Neuronal stem cell (in vitro differentiated cells): ENCODE measurements around the gene HDGF. TPM values are rescaled to one million over a fixed set of nuclear protein-coding genes. Genes with fewer than 3 reads are reported as not detected.

ENCODE experiments used
- DNase-seq: peaks from one replicate; pipeline ENCODE4 v3.0.0-alpha.2; 2013; ENCODE audit warnings: low spot score
- H2AFZ ChIP-seq: one replicate; pipeline ENCODE4 v1.6.1; 2013; ENCODE audit warnings: mild to moderate bottlenecking, low read length, inconsistent platforms
- H2AK5ac ChIP-seq: 2 replicates; pipeline ENCODE4 v1.6.1; 2013; ENCODE audit warnings: low read depth, mild to moderate bottlenecking, inconsistent platforms, low read length, moderate library complexity, mixed read lengths
- H2BK120ac ChIP-seq: 2 replicates; pipeline ENCODE4 v1.6.1; 2013; ENCODE audit warnings: low read depth, mild to moderate bottlenecking, inconsistent platforms, low read length, moderate library complexity, mixed read lengths
- H2BK12ac ChIP-seq: one replicate; pipeline ENCODE4 v1.6.1; 2013; ENCODE audit warnings: low read length, inconsistent platforms
- H2BK15ac ChIP-seq: 2 replicates; pipeline ENCODE4 v1.6.1; 2013; ENCODE audit warnings: mild to moderate bottlenecking, low read length, inconsistent platforms, mixed read lengths
- H2BK5ac ChIP-seq: one replicate; pipeline ENCODE4 v1.6.1; 2013; ENCODE audit warnings: inconsistent platforms, mild to moderate bottlenecking, low read length, moderate library complexity
- H3K14ac ChIP-seq: one replicate; pipeline ENCODE4 v1.6.1; 2013; ENCODE audit warnings: low read length, inconsistent platforms
- H3K18ac ChIP-seq: 2 replicates; pipeline ENCODE4 v1.6.1; 2013; ENCODE audit warnings: low read length, inconsistent platforms
- H3K23ac ChIP-seq: 2 replicates; pipeline ENCODE4 v1.6.1; 2013; ENCODE audit warnings: low read depth, mild to moderate bottlenecking, mixed read lengths, low read length, inconsistent platforms; ENCODE audit not compliant: poor library complexity
- H3K27ac ChIP-seq: replicated peaks from 3 replicates; pipeline ENCODE4 v1.5.1; 2013; ENCODE audit warnings: low read length, inconsistent platforms
- H3K27me3 ChIP-seq, 3 experiments: 2 replicates each; pipeline ENCODE4 v1.6.1; 2013; ENCODE audit warnings: low read length in 3 of 3, mild to moderate bottlenecking in 2 of 3, inconsistent platforms in 1 of 3, low read depth in 1 of 3, mixed read lengths in 1 of 3, moderate library complexity in 1 of 3; ENCODE audit not compliant: control insufficient read depth in 3 of 3, insufficient read depth in 3 of 3
- H3K36me3 ChIP-seq, 2 donors: replicated peaks in 1 of 2; 2 replicates each; pipeline ENCODE4 v1.6.1; 2013; ENCODE audit warnings: low read length in 2 of 2; ENCODE audit not compliant: control insufficient read depth in 2 of 2, insufficient read depth in 2 of 2
- H3K4ac ChIP-seq: 2 replicates; pipeline ENCODE4 v1.6.1; 2013; ENCODE audit warnings: inconsistent platforms, mild to moderate bottlenecking, low read length, moderate library complexity
- H3K4me1 ChIP-seq, 2 donors: 1 replicate in 1 of 2; 2 replicates in 1 of 2; pipeline ENCODE4 v1.6.1; 2013; ENCODE audit warnings: low read length in 2 of 2, low read depth in 1 of 2; ENCODE audit not compliant: control insufficient read depth in 2 of 2, insufficient read depth in 1 of 2
- H3K4me2 ChIP-seq: one replicate; pipeline ENCODE4 v1.6.1; 2013; ENCODE audit warnings: mild to moderate bottlenecking, low read length, inconsistent platforms; ENCODE audit not compliant: insufficient read depth, poor library complexity, severe bottlenecking
- H3K4me3 ChIP-seq, 2 donors: 2 replicates each; pipeline ENCODE4 v1.5.1; 2013; ENCODE audit warnings: low read length in 2 of 2, mild to moderate bottlenecking in 2 of 2, inconsistent platforms in 1 of 2, moderate library complexity in 1 of 2
- H3K79me1 ChIP-seq: one replicate; pipeline ENCODE4 v1.6.1; 2013; ENCODE audit warnings: low read depth, mild to moderate bottlenecking, inconsistent platforms, low read length, moderate library complexity
- H3K9ac ChIP-seq: one replicate; pipeline ENCODE4 v1.6.1; 2013; ENCODE audit warnings: mild to moderate bottlenecking, low read depth, low read length, inconsistent platforms; ENCODE audit not compliant: poor library complexity
- H3K9me3 ChIP-seq, 2 donors: replicated peaks in 1 of 2; 2 replicates each; pipeline versions ENCODE3 to v1.6.1; 2013; ENCODE audit warnings: low read length in 2 of 2, mild to moderate bottlenecking in 2 of 2, inconsistent platforms in 1 of 2, low read depth in 1 of 2, mixed read lengths in 1 of 2, moderate library complexity in 1 of 2; ENCODE audit not compliant: control insufficient read depth in 2 of 2, insufficient read depth in 1 of 2
- H4K8ac ChIP-seq: one replicate; pipeline ENCODE4 v1.6.1; 2013; ENCODE audit warnings: low read depth, mild to moderate bottlenecking, inconsistent platforms, low read length, moderate library complexity
- H4K91ac ChIP-seq: one replicate; pipeline ENCODE4 v1.6.1; 2013; ENCODE audit warnings: low read length, low read depth, mild to moderate bottlenecking, inconsistent platforms; ENCODE audit not compliant: poor library complexity
- WGBS, 2 donors: extraction: QIAGEN DNeasy Blood & Tissue Kit; methylation state at CpG; one replicate each; pipeline ENCODE4 v1.1.7; 2013; ENCODE audit warnings: missing lambda C conversion rate in 2 of 2, mixed read lengths in 1 of 2; ENCODE audit not compliant: insufficient read length in 2 of 2, insufficient replicate concordance in 1 of 2; ENCODE audit errors: extremely low coverage in 2 of 2; 5-methylcytosine and 5-hydroxymethylcytosine counted together
- polyA plus RNA-seq, 2 experiments: library from polyadenylated mRNA; stranded (reverse); fragments of 200-250 nt; gene quantifications; one replicate each; pipeline ENCODE4 v1.2.3, GENCODE V29; 2013

Gene HDGF
- 450 TPM for polyA plus RNA-seq (2013, experiment 1 of 2)
- polyA plus RNA-seq (2013, experiment 2 of 2): 442 TPM

DNA sequence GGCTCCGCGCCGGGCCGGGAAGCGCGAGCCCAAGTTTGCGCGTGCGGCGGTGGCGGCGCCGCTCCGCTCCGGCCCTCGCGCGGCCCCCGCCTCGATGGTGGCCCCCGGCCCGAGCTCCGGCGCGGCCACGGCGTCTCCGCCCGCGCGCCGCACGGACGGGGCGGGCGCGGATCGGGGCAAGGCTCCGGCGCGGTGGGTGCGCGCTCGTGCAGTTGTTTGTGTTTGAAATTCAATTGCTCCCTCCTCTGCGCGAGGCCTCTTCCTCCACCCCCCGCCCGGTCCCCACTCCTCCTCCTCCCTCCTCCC lies at the start of gene HDGF:
HDGF (minus strand) TSS at position 225 of the 306 bp plus-strand sequence. CDS start 246 bp downstream, outside the sequence.
- Histone ChIP-seq H3K27ac (peak within 1 kb of the TSS; percentile 84), H2AK5ac (peak within 1 kb of the TSS; percentile 98), H3K9ac (peak within 1 kb of the TSS; percentile 98), H3K18ac (peak within 1 kb of the TSS; percentile 99), H3K79me1 (peaks cover 8% of the 10 kb centered on the region), H2BK12ac (peak within 1 kb of the TSS; percentile 7), H3K4ac (peak within 1 kb of the TSS; percentile 87), H3K36me3 (peaks cover 2 to 23% of the 10 kb centered on the region in 2 donors), H3K14ac (peak within 1 kb of the TSS; percentile 86), H3K4me2 (peak within 1 kb of the TSS; percentile 94), H3K4me1 (peaks cover 27 to 39% of the 10 kb centered on the region in 2 donors), H3K27me3 (no peaks in the 10 kb centered on the region), H2BK15ac (peak within 1 kb of the TSS; percentile 87), H2BK120ac (peak within 1 kb of the TSS; percentile 88), H3K4me3 (peak within 1 kb of the TSS; percentile 83 to 96), H4K8ac (peak within 1 kb of the TSS; percentile 83), H2AFZ (peak within 1 kb of the TSS; percentile 88), H3K23ac (peak within 1 kb of the TSS; percentile 92), H2BK5ac (peak within 1 kb of the TSS; percentile 97), H3K9me3 (no peaks in the 10 kb centered on the region), H4K91ac (peak within 1 kb of the TSS; percentile 93)
- WGBS, 2 donors: no CpG with 5 or more reads among the region's 48 CpGs
- no peak for DNase-seq

DNA sequence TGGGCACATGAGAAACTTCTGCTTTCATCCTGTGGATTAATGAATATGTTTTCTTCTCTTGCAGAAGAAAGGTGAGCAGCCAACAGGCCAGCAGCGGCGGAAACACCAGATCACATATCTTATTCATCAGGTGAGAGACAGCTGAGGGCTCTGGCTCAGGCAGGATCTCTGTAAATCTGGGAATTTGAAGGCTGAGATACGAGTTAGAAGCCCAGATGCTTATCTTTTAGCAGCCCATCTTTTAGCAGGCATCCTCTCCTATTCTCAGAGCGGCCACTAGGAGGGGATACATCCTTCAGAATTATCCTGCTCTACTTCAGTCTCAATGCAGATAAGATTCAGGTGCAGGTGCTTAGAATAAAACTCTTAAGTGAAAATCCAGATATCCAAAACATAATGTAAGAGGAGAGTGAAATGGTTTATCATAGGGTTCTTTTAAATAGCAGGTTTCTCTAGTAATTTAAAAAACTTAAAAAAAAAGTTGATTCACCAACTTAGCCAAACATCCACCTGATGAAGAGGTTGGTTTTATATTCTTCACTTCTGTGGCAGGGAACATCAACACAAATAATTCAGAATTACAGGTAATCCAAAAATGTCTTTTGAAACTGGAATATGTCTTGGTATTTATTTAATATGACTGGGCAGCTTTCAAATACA lies 45.9 kb upstream of the HDGF start:
- Histone ChIP-seq H2BK120ac (no peak overlapping the region), H3K23ac (no peak overlapping the region), H3K4me3 (no peak overlapping the region), H3K9me3 (no peaks in the 10 kb centered on the region), H3K18ac (no peak overlapping the region), H3K27me3 (no peaks in the 10 kb centered on the region), H3K9ac (no peak overlapping the region), H3K4ac (no peak overlapping the region), H3K27ac (no peak overlapping the region), H3K4me2 (no peak overlapping the region), H2BK12ac (no peak overlapping the region), H2AFZ (no peak overlapping the region), H4K8ac (no peak overlapping the region), H2BK5ac (no peak overlapping the region), H3K14ac (no peak overlapping the region), H3K4me1 (no peaks in the 10 kb centered on the region), H3K79me1 (peaks cover 2% of the 10 kb centered on the region), H2AK5ac (no peak overlapping the region), H2BK15ac (no peak overlapping the region), H4K91ac (no peak overlapping the region), H3K36me3 (peaks cover 42 to 99% of the 10 kb centered on the region in 2 donors)
- no CpG with 5 or more reads among the region's 4 CpGs for WGBS, 2 donors
- peak; percentile 43 for DNase-seq

DNA sequence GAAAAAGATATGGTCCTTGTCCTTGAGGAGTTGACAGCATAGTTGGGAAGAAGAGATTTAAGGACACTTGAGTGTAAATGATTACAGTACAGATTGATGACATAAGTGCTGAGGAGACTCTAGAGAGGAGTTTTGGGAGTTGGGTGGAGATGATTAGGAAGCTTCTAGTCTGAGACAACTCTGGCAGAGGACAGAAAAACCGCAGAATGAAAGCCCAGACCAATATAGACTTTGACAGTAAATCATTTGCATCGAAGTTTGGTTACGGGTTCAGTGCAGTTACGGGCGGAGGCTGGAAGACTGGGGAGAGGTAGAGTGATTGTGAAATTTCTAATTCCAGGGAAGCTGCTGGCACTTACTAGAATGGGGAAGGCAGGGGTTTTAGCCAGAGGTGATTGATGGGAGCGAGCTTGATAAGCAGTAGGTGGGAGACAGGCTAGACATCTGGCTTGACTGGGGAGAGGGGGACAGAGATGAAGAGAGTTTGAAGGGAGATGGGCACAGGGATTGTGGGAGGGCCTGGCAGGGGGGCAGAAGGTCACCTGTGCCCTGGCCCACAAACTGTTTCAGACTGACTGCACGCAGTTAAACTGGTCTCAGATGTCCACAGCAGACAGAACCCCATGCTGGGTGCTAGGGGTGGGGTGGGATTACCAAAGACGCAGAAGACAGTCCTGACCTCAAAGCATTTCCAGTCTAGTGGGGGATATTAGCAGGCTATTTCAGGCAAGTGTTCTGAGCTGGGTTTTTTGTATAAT lies 45.0 kb upstream of the HDGF start:
- H3K36me3 ChIP-seq: peaks cover 45 to 99% of the 10 kb centered on the region in 2 donors
- no peak for DNase-seq
- H3K79me1 ChIP-seq: peaks cover 2% of the 10 kb centered on the region
- no peak overlapping the region for H3K4me3 ChIP-seq
- WGBS, 2 donors: no CpG with 5 or more reads among the region's 8 CpGs
- H2BK15ac ChIP-seq: no peak overlapping the region
- no peak overlapping the region for H3K9ac ChIP-seq
- no peak overlapping the region for H2AK5ac ChIP-seq
- no peak overlapping the region for H3K4ac ChIP-seq
- no peak overlapping the region for H2BK12ac ChIP-seq
- no peak overlapping the region for H4K91ac ChIP-seq
- H3K4me1 ChIP-seq: no peaks in the 10 kb centered on the region
- no peak overlapping the region for H3K18ac ChIP-seq
- H2AFZ ChIP-seq: no peak overlapping the region
- H3K23ac ChIP-seq: no peak overlapping the region
- no peaks in the 10 kb centered on the region for H3K27me3 ChIP-seq
- no peak overlapping the region for H2BK120ac ChIP-seq
- H2BK5ac ChIP-seq: no peak overlapping the region
- no peak overlapping the region for H3K27ac ChIP-seq
- no peaks in the 10 kb centered on the region for H3K9me3 ChIP-seq
- no peak overlapping the region for H3K4me2 ChIP-seq
- H4K8ac ChIP-seq: no peak overlapping the region
- H3K14ac ChIP-seq: no peak overlapping the region

DNA sequence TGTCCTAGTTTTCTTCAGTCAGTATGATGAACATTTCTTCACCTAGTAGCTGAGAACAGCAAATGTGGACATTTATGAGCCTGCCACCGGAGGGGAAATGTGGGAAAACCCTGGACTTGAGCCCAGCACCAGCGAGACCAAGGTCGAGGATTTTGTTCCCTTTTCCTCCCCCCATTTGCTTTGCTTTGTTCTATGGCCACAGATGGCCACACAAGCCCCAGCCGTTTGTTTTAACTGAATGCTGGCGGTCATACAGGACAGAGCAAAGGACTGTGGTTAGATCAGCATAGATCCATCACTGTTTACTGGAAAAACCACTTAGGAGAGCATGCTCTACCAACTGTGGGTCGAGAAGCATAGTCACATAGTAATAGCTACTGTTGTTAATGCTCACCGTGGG lies 44.3 kb upstream of the HDGF start:
- H3K23ac ChIP-seq: no peak overlapping the region
- no peak for DNase-seq
- H4K8ac ChIP-seq: no peak overlapping the region
- no CpG with 5 or more reads among the region's 7 CpGs for WGBS, 2 donors
- no peak overlapping the region for H2BK5ac ChIP-seq
- no peak overlapping the region for H2BK15ac ChIP-seq
- H2AK5ac ChIP-seq: no peak overlapping the region
- H2BK120ac ChIP-seq: no peak overlapping the region
- H3K14ac ChIP-seq: no peak overlapping the region
- H2AFZ ChIP-seq: no peak overlapping the region
- H3K9me3 ChIP-seq: no peaks in the 10 kb centered on the region
- H3K36me3 ChIP-seq: peaks cover 47 to 99% of the 10 kb centered on the region in 2 donors
- H4K91ac ChIP-seq: no peak overlapping the region
- H2BK12ac ChIP-seq: no peak overlapping the region
- no peak overlapping the region for H3K9ac ChIP-seq
- H3K18ac ChIP-seq: no peak overlapping the region
- H3K4ac ChIP-seq: no peak overlapping the region
- H3K79me1 ChIP-seq: peaks cover 2% of the 10 kb centered on the region
- H3K4me2 ChIP-seq: no peak overlapping the region
- H3K4me3 ChIP-seq: no peak overlapping the region
- no peaks in the 10 kb centered on the region for H3K4me1 ChIP-seq
- no peaks in the 10 kb centered on the region for H3K27me3 ChIP-seq
- no peak overlapping the region for H3K27ac ChIP-seq
